GM19372 (cell line): ENCODE results near the gene COL4A6.
A peak's percentile ranks its signal among the peaks of the same experiment; 100 is the strongest.

Experiments used
- ATAC-seq: cut with Tn5 transposase; IDR thresholded peaks from one replicate; pipeline ENCODE4 v1.9.1; 2021; ENCODE audit warnings: mild to moderate bottlenecking, low read depth, moderate library complexity; ENCODE audit not compliant: unreplicated experiment

Gene COL4A6

DNA sequence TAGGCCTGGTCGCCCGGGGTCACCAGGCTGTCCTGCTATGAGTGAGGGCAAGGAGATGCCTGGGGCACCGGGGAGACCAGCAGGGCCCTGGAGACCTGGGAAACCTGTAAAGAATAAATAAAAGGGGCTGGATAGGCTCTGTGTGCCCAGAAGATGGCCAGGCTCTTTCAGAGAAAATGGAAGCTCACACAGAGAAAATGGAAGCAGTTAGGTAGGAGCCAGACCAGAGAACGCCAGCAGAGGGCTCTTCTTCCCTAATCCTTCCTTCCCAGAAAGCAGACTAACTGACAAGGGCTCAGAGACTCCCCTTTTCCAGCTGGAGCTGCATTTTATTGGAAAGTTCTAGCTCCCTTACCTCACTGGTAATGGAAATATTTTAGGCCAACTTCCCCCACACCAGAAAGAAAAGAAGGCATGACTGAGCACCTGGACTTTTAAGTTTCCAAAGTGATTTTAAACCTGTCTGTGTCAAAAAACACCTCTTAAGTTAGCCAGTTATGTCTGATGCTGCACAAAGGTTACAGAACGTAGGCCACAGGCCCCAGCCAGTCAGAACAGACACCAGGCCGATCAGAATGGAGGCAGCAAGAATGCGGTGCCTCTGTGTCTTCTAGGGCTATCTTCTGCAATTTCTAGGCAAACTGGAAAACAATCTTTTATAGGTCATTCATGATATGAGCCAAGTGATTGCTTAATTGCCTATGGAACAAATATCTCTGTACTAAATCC is 272.7 kb downstream of the COL4A6 start:
- ATAC-seq = no peak

DNA sequence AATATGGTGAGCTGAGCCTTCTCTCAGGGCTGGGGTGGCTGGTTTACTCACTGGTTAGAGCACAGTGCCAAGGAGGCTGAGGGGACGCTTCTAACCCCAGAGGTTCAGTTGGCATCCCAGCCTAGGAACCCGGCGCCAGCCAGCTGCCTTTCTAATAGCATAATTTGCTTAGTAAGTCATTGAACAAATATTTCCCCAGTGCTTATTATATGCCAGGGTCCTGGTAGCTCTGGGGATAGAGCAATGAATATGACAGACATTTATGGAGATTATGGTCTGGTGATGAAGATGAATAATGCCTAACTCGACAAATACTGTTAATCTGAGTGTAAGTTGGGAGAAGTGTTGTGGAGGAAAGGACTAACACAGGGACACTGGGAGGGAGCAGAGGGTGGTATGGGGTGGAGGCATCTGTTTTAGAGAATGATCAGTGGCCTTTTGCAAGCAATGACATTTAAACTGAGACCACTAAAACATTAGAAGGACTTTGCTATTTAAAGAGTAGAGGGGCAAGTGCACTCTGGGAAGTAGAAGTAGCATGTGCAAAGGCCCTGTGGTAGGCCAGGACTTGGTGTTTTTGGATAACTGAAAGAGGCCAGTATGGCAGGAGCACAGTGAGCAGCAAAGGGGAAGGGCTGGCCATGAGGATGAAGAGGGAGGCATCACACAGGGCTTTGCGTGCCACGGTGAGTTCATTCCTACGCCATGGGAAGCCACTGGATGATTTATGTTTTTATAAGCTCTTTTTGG is 274.7 kb downstream of the COL4A6 start:
- ATAC-seq = no peak

DNA sequence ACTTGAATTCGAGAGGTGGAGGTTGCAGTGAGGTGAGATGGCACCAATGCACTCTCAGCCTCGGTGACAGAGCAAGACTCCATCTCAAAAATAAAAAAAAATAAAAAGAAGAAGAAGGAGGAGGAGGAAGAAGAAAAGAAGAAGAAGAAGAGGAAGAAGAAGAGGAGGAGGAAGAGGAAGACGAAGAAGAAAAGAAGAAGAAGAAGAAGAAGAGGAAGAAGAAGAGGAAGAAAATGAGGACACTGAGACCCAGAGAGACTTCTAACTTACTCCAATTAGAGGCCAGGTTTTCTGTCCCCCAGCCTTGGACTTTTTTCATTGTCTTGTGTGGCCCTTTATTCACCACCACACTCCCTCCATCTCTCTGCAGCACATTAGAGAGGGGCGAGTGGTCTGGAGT is 276.0 kb downstream of the COL4A6 start:
- no peak for ATAC-seq

DNA sequence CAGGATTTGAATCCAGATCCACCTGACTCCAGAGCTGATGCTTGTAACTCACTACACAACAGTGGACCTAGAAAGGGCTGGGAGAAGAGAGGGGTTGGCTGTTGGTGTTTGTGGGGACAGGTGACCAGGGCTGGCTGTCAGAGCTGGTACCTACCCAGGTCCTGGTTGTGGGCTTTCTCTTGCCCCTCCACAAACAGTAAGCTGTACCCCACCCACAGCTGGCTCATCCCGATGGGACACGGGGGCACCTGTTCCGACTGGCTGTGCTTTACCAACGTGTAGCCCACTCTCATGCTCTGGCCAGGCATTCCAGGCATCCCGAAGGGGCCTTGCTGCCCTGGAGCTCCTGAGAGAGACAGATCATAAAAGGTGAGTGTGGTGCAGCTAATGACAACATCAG is 277.9 kb downstream of the COL4A6 start:
- ATAC-seq = no peak

DNA sequence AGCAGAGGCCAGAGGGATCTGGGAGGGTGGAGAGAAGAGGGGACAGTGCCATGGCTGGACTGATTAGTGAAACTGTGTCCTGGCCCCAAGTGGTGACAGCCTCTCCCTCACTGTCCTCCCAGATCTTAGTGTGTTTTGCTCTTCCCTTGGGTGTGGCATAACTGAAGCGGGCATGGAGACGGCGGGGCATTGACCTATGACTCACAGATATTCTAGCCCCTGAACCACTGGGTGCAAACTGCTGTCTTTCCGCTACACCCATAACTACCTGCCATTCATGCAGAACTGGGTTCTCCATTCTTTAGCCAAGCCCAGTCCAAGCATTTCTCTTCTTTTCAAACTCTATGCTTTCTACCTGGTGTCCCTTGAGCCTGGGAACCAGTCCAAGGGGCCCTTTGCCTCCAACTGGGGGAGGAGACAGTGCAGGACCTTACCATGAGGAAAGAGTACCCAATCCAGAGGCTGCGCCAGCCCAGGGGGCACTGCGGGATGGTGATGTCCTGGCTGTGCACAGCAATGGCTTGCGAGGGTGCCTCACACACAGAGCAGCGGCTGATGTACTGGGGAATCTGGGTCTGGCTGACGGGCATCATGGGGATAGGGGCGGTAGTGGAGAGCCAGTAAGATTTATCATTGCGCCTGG is 279.1 kb downstream of the COL4A6 start:
- ATAC-seq = no peak

DNA sequence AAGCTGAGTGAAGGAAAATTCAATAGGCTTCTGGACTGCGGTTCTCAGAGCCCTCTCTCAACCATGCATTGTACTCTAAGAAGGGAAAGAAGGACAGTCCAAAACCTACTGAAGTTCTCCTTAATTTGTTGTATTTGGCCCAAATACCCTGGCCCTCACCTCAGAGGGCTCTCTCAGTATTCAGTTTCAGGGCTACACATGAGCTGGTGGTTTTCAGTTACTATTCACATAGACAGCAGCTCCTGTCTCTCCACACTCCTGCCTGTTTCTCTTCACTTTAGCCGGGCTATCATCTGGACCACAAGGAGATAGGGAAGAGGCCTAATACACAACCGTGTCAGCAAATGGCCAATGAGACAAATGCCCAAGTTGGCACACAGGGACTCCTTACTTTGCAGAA is 280.6 kb downstream of the COL4A6 start:
- no peak for ATAC-seq

- ATAC-seq = no peak
Observed at GRCh38 chrX:108156934-108157466, 281.2 kb downstream of the COL4A6 start.

DNA sequence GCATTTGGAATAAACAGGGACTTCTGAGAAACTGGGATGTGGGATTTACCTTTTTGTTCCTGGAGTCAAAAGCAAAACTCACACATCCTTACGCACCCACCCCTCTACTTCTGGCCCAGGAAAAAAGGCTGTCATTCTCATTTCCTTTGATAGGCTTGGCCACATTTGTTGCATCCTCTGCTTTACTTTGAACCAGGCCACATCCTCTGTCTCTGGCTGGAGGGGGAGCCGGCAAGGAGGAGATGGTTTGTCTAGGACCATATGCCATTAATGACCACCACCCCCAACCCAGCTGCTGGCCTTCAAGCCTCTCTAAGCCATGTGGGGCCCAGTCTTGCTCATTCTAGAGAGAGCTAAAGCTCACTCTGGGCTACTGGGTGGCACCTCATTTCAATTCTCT is 282.1 kb downstream of the COL4A6 start:
- ATAC-seq = no peak

DNA sequence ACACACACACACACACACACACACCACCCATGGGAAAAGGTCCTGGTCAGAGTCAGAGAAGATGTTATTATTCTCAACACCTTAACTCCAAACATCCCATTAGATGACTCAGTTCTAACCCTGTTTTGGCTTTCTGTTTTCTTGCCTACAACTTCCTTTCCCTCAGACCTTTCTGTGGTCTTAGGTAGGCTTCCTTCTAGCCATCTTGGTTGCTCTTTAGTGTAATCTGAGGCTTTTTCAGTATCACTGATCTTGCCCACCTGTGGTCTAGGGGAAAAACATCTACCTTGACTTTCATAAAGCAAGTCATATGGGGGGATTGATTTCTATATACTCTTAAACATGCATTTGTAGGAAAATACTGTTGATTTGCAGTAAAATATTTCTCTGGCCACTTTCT is 289.7 kb downstream of the COL4A6 start:
- peak; percentile 68 for ATAC-seq

DNA sequence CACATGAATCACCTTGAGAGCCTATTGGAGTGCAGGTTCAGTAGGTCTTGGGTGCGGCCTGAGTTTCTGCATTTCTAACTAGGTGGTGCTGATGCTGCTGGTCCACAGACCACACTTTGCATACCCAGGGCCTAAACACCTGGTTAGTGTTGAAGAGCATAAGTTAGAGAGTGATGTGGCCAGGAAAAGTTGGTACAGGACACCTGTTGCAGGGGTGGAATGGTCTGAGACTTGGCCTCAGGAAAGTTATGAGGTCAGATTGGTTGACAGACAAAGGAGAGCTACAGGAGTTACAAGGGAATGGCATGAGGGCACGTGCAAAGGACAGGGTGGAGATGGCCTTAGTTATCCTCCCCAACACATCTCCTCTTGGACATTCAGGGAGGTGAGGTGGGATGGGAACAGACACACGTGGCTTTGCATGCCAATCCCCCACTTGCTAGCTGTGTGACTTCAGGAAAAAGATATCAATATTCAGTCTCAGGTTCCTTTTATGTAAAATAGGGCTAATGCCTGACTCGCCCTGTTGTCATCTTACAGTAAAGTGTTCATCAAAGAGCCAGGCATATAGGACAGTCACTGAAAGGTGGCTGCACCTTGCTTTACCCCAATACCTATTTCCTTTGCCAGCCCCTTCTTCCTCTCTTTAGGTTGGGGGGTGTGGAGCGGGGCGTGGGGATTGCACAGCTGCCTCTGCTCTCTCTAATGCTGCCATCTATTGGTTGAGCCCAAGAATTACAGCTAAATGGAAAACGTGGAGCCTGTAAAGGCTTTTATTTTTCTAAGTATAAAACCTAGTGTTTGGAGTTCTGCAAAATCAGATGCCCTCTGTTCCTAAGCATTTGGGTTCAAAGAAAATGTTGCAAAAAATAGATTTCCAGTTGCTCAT is 299.2 kb downstream of the COL4A6 start:
- ATAC-seq = no peak

GRCh38 chrX:108134724-108135123 is 303.5 kb downstream of the COL4A6 start:
- no peak for ATAC-seq

- no peak for ATAC-seq
Observed at GRCh38 chrX:108132876-108133275, 305.3 kb downstream of the COL4A6 start.

DNA sequence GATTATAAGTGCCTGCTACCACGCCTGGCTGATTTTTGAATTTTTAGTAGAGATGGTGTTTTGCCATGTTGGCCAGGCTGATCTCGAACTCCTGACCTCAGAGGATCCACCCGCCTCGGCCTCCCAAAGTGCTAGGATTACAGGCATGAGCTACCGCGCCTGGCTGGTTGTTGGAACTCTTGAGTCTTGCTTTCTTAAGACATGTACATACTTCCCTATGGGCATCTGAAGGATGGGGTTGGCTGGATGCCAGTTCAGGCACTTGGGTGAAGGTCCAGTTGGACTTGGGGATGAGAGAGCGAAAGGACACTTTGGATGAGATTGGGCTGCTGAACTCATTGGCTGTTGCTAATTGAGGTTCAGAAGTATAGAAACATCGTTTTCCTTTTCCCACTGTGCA is 306.2 kb downstream of the COL4A6 start:
- no peak for ATAC-seq

GRCh38 chrX:108131471-108131870 is 306.8 kb downstream of the COL4A6 start:
- no peak for ATAC-seq

DNA sequence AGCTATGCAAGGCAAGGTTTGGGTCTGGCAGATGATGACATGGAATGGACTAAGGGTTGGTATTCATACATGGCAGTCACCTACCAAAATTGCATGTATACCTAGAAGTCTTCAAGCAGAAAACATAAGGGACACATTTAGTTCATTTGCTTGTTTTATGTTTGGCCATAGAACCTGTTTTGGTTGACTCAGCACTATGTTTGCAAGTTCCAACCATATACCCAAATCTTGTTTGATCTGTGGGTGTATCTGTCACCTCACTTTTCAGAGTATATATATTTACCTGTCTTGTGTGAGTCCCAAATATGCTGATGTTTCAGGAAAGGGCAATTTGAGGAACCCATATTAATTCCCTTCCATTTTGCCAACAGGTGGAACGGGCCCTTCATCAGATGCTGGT is 307.3 kb downstream of the COL4A6 start:
- no peak for ATAC-seq

- ATAC-seq = no peak
Observed at GRCh38 chrX:108127152-108127551, 311.1 kb downstream of the COL4A6 start.

DNA sequence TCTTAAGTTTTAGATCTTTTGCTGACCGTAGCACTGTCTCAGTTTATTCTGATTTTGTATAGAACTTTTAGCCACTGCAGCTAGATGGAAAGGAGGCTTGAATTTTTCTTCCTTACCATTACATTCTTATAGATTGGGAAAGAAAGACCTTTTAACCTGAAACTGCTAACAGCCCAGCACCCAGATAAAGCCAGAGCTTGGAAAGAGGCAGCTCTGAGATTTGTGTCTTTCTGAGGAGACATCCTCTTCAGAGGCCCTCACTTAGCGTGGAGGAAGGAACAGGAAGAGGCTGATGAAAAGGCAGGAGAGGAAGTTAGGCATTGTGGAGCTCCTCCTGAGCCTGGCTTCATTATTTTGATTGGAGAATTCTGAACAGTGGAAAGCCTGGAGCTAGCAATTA is 311.6 kb downstream of the COL4A6 start:
- ATAC-seq = no peak

DNA sequence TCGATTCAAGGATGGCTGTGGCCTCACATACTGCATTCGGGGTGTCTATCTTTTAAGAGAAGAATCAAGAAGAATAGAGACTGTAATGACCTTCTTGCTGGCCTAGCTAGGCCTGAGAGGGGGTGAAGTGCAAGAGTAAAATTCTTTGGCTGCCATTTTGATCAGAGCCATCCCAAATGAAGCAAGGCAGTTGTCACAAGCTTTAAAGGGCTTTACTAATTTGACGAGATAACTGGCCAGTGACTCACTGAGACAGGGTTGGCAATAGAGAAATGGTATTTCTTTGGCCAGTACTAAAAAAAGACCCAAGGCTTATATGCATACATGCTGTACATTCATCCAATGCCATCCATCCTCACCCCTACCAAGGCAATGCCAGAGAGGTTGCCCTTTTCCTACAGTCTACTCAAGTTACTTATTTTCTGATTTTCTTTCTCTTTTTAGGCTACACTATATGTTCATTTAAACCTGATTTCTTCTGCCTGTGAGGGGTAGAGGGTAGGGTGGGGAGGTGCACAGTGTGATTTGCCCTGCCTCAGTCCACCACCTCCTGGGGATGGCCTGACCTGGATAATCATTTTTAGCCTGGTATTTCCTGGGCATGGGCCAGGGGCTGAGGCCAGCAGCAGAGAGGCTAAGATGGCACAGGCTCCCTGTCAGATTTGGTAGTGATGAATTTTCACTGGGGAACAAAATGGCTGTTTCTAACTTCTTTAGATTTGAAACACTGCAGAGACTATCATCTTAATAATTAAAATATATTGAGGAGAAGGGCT is 314.4 kb downstream of the COL4A6 start:
- ATAC-seq = no peak

GRCh38 chrX:108122748-108123147 is 315.5 kb downstream of the COL4A6 start:
- no peak for ATAC-seq

GRCh38 chrX:108121291-108121690 is 316.9 kb downstream of the COL4A6 start:
- ATAC-seq = no peak
